ENCODE measurements around the gene TOP2B. TPM values are rescaled to one million over a fixed set of nuclear protein-coding genes. Genes with fewer than 3 reads are reported as not detected.

The TOP2B gene
- polyA plus RNA-seq, 3 donors: 283 to 336 (median 291) TPM

DNA sequence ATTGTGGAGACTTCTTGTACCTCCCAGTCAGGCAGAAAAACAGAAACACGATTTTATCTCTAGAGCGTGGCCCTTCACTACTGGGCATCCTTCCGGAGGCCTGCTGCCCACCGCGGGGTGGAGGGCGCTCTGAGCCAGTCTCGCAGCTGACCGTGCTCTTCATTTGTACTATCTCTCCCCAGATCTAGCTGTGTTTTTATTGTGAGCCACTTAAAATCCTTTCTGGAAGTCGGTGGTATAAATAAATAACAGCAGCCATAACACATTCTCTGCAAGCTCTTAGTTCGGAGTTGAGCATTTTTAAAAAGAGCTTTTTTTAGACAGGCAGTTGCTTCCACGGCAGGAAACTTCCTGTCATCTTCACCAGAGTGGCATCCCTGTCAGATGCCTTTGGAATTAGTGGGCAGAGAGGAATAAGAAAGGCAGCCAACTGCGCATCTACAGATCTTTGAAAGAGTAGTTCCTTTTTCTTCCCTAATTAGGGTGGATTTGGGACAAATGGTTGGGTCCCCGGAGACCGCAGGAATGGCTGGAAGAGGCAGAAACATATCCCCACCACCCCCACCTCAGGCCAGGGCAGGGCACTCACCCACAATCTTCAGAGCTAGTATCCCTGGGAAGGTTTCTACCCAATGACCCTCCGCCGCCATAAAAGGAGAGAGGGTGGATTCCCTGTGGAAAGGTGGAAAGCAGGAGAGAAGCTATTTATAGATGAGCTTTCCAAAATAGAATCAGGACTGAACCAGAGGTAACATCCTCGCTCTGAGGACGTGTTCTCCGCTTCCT is 91.1 kb downstream of the TOP2B start:
- DNase-seq (ENCODE audit: extremely low read depth in 1 of 11, low read depth in 9 of 11, low spot score in 4 of 11): no peak

DNA sequence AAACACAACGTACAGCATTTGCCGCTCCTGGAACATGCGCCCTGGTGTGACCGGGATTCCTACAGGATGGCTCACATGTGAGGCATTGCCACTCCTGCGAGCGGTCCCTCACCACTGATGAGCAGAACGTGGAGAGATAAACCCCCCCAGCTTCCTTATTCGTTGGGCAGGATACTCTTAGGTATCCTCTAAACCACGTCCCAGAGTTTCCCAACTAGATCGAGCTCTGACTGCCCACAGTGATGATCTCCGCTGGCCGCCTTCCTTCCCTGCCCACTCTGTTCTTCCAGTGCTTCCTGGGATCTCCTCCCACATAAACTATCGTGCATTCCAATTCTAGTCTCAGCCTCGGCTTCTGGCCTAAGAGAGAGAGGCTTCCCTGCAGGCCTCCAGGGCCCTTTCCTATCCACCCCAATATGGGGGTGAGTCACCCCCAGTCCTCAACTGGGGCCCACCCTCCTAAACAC is 91.8 kb downstream of the TOP2B start:
- no peak for DNase-seq (ENCODE audit: extremely low read depth in 1 of 11, low read depth in 9 of 11, low spot score in 4 of 11)

DNA sequence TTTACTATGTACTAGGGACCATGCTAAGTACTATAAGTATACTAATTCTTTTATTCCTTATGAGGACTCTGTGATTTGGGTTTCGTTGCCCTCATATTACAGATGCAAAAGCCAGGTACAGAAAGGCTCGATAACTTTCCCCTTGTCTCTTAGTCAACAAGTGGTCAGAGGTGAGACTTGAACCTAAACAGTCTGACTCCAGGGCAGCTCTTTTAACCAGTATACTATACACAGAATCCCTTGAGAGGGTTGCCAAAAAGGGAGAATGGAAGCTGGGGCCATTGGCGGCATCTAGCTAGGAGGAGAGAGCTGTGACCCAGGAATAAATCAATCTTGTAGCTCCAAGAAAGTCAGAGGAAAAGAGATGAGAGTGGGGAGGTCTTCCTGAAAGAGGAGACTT is 92.4 kb downstream of the TOP2B start:
- DNase-seq (ENCODE audit: extremely low read depth in 1 of 11, low read depth in 9 of 11, low spot score in 4 of 11): no peak

DNA sequence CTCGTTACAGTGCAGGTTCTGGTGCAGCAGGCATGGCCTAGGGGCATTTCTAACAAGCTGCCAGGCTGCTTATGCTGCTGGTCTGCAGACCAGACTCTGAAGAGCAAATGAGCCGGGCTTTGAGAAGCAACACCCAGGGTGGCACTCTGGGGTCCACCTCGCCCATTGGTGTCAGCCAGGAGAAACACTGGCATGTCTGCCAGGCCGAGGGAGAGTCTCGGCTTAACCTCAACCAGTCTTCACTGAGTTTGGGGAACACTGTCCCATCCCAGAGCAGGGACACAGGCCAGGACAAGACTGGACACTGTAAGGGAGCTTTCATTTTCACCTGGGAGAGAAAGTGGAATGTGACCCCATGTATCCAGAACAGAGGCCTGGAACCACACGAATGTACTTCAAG is 93.4 kb downstream of the TOP2B start:
- DNase-seq (ENCODE audit: extremely low read depth in 1 of 11, low read depth in 9 of 11, low spot score in 4 of 11): no peak

DNA sequence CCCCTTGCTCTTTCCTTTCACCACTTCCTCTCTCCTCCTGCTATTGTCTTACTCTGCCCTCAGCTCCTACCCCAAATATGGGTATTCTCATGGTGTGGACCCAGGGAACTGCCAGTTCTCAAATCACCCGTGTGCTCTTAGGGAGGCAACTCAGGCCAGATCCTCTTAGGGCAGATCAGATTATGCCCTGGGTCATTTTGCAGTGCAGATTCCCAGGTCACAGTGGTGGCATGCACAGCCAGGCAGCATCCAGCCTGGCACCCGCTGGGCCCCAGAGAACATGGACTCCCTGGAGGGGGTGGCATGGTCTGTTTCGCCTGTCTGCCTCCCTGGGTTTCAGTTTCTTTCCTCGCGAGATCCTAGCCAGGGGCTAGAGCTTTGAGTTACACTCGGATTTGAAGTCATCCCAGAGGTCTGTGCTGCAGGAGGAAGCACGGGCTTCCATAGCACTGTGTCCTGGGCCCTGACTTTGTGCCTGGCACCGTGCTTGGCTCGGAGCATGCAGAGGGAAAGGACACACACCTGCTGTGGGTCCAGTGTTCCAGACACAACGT is 96.1 kb downstream of the TOP2B start:
- DNase-seq (ENCODE audit: extremely low read depth in 1 of 11, low read depth in 9 of 11, low spot score in 4 of 11): no peak

DNA sequence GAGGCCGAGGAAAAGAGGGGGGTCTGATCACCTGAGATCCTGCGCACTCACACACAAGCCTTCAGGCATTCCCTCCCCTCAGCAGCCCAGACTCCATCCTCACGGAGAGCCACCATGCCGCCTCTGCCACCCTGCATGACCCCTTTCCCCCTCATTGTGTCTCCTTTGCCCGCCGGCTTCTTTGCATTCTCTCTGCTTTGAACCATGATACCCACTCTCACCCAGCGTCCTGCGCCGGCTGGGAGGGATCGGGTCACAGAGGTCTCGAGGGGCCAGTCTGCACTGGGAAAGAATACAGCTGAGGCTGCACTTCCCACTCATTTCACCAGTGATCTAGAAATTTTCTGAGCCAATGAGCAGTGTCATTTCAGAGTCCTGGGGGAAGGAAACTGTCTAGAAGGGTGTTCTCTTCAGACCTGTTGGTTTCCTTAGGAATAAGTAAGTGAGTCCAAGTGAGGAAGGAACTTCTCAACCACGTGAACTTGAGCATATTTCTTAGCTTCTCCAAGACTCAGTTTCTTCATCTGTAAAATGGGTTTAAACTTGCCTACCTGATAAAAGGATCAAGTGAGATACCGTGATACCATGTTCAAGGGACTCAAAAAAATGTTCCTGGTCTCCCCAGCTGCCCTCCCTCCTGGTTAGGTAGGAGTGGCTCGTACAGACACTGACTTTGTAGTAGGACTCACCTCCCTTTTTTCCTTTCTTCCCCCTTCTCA is 96.7 kb downstream of the TOP2B start:
- no peak for DNase-seq (ENCODE audit: extremely low read depth in 1 of 11, low read depth in 9 of 11, low spot score in 4 of 11)

DNA sequence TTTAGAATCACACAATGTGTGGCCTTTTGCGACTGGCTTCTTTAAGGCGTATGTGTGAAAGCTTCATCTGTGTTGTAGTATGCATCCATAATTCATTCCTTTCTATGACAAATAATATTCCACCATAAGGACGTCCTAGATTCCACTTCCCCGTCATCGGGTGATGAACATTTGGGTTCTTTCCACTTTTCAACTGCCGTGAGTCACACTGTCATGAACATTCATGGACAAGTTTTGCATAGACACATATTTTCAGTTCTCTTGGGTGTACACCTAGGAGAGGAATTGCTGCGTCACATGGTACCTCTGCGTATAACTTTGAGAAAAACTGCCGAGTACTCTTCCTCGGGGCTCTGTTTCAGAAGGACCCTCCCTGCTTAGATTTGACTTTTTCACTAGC is 97.3 kb downstream of the TOP2B start:
- DNase-seq (ENCODE audit: extremely low read depth in 1 of 11, low read depth in 9 of 11, low spot score in 4 of 11): no peak

DNA sequence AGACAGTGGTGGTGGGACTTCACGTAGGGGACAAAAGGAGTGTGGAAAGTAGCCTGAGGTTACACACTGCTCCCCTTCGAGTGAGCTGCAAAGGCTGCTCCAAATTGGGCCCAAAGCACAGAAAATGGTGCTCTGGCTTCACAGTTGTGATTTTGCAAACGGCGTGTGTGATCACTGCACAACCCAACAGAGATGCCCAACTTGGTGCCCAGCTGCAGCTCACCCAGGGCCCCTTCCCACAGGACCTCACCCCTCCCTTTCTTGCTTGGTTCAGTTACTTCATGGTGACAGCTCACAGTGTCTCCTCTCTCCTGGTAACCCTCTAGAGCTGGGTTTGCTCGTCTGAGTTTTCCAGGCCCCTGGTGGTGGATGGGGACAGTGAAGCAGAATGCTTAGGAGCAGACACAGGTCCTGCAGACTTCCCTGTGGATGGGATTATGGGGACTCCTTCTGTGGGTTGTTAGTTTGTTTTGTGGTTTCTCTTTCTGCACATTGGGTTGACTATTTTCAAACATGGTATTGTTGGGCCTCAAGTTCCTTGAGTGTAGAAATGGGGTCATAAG is 98.3 kb downstream of the TOP2B start:
- DNase-seq (ENCODE audit: extremely low read depth in 1 of 11, low read depth in 9 of 11, low spot score in 4 of 11): no peak

DNA sequence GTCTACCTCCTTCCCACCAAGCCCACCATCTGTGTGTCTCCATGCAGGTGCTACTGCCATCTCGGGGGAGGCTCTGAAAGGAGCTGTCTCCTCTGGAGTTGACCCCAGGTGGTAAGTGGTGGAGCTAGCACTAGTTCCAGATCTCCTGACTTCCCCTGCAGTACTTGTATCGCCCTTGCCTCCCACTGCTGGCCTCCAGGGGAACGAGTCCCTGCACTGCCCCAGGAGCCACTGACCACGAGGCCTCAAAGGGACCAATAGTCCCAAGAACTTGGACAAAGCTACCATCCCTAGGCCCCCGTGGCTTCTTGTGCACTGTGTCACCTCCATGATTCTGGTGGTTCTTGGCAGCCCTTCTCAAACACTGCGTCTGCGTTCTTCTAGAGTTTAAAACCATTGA is 98.9 kb downstream of the TOP2B start:
- no peak for DNase-seq (ENCODE audit: extremely low read depth in 1 of 11, low read depth in 9 of 11, low spot score in 4 of 11)

DNA sequence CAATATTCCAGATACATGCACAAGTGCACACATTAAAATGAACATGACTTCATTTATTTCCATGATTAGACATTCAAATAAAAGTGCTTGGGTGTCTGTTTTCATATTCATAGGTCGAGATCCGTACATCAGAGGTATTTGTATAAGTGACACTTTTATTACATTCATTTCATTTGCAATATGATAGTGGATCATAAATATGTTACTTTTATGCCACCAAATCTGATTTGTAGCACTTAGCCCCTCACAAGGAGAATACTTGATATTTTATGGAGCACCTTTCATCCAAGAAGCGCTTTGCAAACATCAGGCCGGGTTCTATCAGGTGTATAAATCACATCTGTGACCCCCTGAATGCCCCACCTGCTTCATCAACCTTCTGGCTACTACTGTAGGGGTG is 100.6 kb downstream of the TOP2B start:
- DNase-seq (ENCODE audit: extremely low read depth in 1 of 11, low read depth in 9 of 11, low spot score in 4 of 11): no peak

DNA sequence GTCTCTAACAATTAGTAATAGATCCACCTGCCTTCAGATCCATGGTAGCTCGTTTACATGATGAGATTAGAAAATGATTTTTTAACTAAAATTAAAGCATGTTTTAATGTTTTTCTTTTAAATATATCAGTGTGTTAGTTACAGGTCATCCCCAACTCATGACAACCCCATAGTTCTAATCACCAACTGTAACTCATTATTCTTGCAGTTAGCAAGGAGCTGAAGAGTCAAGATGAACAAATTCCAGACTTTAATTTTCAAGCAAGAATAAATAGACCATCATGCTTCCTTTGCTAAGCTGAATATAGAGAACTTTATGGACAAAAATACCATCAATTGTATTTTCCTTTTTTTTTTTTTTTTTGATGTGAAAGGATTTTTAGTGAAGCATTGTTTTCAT is 101.1 kb downstream of the TOP2B start:
- no peak for DNase-seq (ENCODE audit: extremely low read depth in 1 of 11, low read depth in 9 of 11, low spot score in 4 of 11)

DNA sequence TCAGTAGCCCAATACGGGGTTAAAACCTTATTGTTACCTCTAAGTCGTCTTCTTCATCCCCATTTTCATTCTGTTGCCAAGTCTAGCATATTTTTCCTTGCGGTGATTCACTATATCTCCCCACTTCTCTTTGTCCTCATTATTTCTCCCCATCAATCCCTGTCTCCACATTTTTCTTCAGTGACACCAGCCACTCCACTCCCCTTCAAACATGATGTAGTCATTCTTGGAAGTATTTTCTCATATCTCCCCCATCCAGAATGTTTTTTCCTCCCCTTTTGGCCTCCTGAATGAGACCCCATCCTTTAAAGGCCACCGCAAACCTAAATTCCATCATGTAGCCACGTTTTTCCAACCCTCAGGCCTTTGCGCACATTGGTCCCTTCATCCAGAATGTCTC is 105.9 kb downstream of the TOP2B start:
- no peak for DNase-seq (ENCODE audit: extremely low read depth in 1 of 11, low read depth in 9 of 11, low spot score in 4 of 11)

DNA sequence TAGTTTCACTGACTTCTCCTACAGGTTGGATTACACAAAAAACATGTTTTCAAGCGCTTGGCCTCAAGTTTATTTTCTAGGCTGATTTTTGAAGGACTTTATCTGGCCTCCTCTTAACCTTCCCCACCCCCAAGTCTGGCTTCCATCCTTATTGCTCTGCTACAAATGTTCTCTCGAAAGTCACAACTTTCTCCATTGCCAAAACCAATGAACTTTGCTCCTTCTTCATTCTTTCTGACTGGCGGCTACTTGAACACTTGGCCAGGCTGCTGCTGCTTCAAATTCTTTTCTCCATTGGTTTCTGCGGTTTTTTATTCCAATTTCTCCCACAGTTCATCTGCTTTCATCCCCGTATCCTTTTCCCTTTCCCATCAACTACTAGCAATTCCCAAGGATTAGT is 106.6 kb downstream of the TOP2B start:
- DNase-seq (ENCODE audit: extremely low read depth in 1 of 11, low read depth in 9 of 11, low spot score in 4 of 11): peak in 7 of 11 donors; percentile 36 to 69 (median 59)

DNA sequence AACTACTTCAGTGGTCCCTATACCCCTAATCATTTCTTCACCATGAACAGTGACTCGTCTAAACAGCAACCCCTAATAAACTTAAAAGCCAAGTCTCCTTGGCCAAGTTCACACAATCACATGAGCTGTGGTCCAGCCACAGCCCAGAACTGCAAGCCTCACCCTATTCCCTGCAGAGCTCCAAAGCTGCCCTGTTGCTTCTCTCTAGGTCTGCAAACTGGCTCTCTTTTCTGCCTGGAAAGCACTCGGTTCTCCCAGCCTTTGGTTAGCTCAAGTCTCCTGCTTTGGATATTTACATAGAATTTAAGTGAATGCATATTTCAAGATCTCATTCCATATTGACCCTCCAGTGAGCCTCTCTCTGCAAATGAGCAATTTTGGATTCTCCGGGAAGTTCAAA is 107.0 kb downstream of the TOP2B start:
- no peak for DNase-seq (ENCODE audit: extremely low read depth in 1 of 11, low read depth in 9 of 11, low spot score in 4 of 11)

DNA sequence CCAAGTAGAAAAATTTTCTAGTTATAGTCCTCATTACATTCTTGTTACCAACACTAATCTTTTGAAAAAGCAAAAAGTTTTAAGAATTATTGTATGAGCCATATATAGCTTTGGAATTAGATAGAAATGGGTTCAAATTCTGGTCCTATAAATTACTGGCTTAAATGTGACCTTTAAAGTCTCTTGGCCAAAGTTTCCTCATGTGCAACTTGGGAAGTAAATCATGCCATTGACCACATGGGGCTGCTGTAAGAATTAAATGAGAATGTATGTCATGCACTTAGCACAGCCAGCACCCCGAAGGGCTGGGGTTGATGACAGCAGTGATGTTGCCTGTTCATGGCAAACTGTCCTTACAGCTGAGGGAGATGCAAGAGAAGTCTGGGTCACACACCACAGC is 108.3 kb downstream of the TOP2B start:
- DNase-seq (ENCODE audit: extremely low read depth in 1 of 11, low read depth in 9 of 11, low spot score in 4 of 11): no peak

DNA sequence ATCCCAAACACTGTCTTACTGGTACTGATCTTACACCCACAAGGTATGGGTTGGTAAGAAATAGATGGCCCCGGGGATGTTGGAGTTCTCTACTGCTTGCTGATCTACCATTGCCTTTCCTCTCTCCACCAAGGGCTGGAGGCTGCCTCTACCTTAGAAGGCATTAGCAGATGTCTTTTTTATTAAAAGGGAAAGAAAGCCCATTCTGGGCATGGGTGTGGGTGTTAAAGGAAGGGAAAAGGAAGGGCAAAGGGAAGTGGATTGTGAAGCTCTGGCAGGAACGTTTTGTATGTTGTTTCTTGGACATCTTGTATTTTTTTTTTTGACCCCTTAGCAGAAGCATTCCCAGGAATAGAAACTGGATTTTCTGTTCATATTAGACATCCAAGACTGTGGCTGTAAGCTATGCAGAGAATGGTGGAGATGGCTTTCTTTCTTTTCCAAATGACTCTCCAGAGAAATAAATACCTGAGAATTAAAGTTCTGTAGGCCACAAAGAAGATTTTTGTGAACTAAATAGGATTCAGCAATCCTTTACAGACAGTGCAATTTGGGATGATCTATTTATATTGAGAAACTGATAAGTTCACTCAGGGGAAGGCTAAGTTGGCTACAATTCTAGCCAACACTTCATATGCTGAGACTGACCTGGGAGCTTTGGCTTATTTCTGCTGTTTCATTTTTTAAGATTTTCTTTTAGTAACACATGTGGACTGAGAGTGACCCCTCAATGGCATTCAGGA is 108.8 kb downstream of the TOP2B start:
- no peak for DNase-seq (ENCODE audit: extremely low read depth in 1 of 11, low read depth in 9 of 11, low spot score in 4 of 11)

DNA sequence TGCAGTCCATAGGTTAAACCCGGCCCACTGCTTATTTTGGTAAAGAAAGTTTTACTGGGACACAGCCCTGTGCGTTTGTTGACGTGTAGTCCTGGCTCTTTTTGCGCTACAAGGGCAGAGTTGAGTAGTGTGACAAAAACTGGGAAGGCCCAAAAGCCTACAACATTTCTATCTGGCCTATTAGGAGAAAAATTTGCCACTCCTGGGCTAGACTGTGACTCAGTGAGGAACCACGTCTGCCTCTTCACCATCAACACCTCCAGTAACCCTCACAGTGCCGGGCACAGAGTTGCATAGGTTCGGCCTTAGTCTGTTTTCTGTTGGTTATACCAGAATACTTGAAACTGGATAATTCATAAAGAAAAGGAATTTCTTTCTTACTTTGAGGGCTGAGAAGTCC is 110.3 kb downstream of the TOP2B start:
- DNase-seq (ENCODE audit: extremely low read depth in 1 of 11, low read depth in 9 of 11, low spot score in 4 of 11): no peak

DNA sequence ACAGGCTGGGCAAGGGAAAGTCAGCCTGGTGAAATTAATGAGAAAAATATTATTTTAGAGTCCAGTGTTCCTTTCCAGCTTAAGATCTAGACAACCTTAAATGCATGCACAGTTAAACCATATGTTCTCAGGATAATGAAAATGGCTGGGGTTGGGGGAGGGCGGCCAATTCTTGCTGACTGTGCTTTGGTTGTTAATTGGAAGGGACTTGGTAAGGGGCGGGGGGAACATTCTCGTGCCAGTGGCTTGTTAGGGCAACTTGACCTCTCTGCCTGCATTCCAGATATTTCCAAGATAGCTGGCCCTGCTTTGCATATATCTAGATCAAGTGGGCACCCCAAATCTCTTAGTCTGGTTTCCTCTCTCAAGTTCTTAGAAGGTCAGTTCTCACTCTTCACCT is 112.5 kb downstream of the TOP2B start:
- no peak for DNase-seq (ENCODE audit: extremely low read depth in 1 of 11, low read depth in 9 of 11, low spot score in 4 of 11)

DNA sequence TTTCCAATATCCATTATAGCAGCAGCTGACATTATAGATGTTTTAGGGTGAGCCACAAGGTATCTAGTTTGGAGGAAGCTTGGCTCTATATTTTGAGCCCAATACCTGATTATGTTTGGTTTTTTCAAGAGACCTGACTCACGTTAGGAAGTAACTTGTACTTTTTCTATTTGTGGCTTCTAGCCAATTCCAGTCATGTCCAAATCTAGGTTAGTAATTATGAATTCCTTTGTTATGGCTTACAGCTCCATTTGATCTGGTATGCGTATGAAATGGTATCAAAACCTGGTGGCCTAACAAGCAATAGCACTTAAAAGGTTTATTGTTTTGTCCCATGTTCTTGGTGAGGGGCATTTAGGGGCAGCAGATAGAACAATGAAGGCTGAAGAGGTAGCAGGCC is 115.9 kb downstream of the TOP2B start:
- no peak for DNase-seq (ENCODE audit: extremely low read depth in 1 of 11, low read depth in 9 of 11, low spot score in 4 of 11)

Measured in renal cortex interstitium (tissue), 11 donors.